CD4-positive, alpha-beta memory T cell (primary cell): Measurements from ENCODE around the gene UAP1L1. TPM values are rescaled to one million over a fixed set of nuclear protein-coding genes. Genes with fewer than 3 reads are reported as not detected.

Experiments
- CTCF ChIA-PET: fragments of 350-600 bp; sonication (Branson Sonifier 250); formaldehyde crosslinking; loops from one replicate; lab custom pipeline; 2021; ENCODE audit warnings: inconsistent platforms; ENCODE audit not compliant: partially characterized antibody; lab: Charles Lee
- POLR2A ChIA-PET: fragments of 350-600 bp; sonication (Branson Sonifier 250); formaldehyde crosslinking; loops from one replicate; lab custom pipeline; 2021; ENCODE audit not compliant: partially characterized antibody; lab: Charles Lee
- DNase-seq, 5 donors: peaks; one replicate each; pipeline versions ENCODE4 v3.0.0 to v3.0.0-alpha.2; 2020 to 2022; ENCODE audit warnings: mixed read lengths in 1 of 5
- H3K27ac ChIP-seq: one replicate; pipeline ENCODE4 v1.7.0; 2013; ENCODE audit warnings: low read depth, low read length
- H3K27me3 ChIP-seq: 2 replicates; pipeline ENCODE4 v1.7.0; 2013; ENCODE audit warnings: mild to moderate bottlenecking, low read length, moderate library complexity; ENCODE audit not compliant: insufficient read depth
- H3K36me3 ChIP-seq: 2 replicates; pipeline ENCODE4 v1.7.0; 2013; ENCODE audit warnings: mild to moderate bottlenecking, low read length, moderate library complexity; ENCODE audit not compliant: insufficient read depth
- H3K4me1 ChIP-seq: 2 replicates; pipeline ENCODE4 v1.7.0; 2013; ENCODE audit warnings: mild to moderate bottlenecking, low read length, moderate library complexity; ENCODE audit not compliant: insufficient read depth
- H3K4me3 ChIP-seq, 2 donors: one replicate each; pipeline ENCODE4 v1.7.0; 2013; ENCODE audit warnings: low read length in 2 of 2, mild to moderate bottlenecking in 1 of 2
- H3K9me3 ChIP-seq, 2 donors: one replicate each; pipeline ENCODE4 v1.7.0; 2013; ENCODE audit warnings: low read length in 2 of 2, control low read depth in 1 of 2; ENCODE audit not compliant: control insufficient read depth in 1 of 2
- H3K27ac Mint-ChIP-seq, 7 donors: one replicate each; pipeline ENCODE4 v1.8.0; 2020 to 2021; ENCODE audit warnings: mixed read lengths in 7 of 7, mild to moderate bottlenecking in 6 of 7, inconsistent platforms in 3 of 7, moderate library complexity in 3 of 7
- H3K27me3 Mint-ChIP-seq, 2 donors: one replicate each; pipeline ENCODE4 v1.8.0; 2020 to 2021; ENCODE audit warnings: mixed read lengths in 2 of 2
- H3K36me3 Mint-ChIP-seq, 2 donors: one replicate each; pipeline ENCODE4 v1.8.0; 2020 to 2021; ENCODE audit warnings: mixed read lengths in 2 of 2, inconsistent platforms in 1 of 2, mild to moderate bottlenecking in 1 of 2
- H3K4me1 Mint-ChIP-seq, 4 donors: one replicate each; pipeline ENCODE4 v1.8.0; 2020 to 2021; ENCODE audit warnings: mixed read lengths in 4 of 4, mild to moderate bottlenecking in 1 of 4
- H3K4me3 Mint-ChIP-seq, 8 donors: one replicate each; pipeline ENCODE4 v1.8.0; 2020 to 2021; ENCODE audit warnings: mixed read lengths in 8 of 8, mild to moderate bottlenecking in 7 of 8, moderate library complexity in 6 of 8, inconsistent platforms in 3 of 8
- H3K9me3 Mint-ChIP-seq, 8 donors: one replicate each; pipeline ENCODE4 v1.8.0; 2020 to 2021; ENCODE audit warnings: mixed read lengths in 8 of 8, mild to moderate bottlenecking in 5 of 8, inconsistent platforms in 3 of 8, moderate library complexity in 1 of 8
- intact Hi-C: fragments of 100-400 bp; cut with micrococcal nuclease; formaldehyde crosslinking; loops from one replicate; pipeline ENCODE4 v1.15.1; 2023
- polyA plus RNA-seq, 2 donors: library from polyadenylated mRNA; unstranded; fragments of 300-500 nt; fragmentation: Illumina TruSeq; gene quantifications; one replicate each; pipeline ENCODE4 v1.2.3, GENCODE V29; 2021
- total RNA-seq, 2 experiments: library from RNA; stranded (reverse); gene quantifications; one replicate each; pipeline ENCODE4 v1.2.3, GENCODE V29; 2021

The UAP1L1 gene
- total and polyA plus RNA-seq, 4 experiments from 2014 or later: 0.81 to 12.5 (median 6.8) TPM

DNA sequence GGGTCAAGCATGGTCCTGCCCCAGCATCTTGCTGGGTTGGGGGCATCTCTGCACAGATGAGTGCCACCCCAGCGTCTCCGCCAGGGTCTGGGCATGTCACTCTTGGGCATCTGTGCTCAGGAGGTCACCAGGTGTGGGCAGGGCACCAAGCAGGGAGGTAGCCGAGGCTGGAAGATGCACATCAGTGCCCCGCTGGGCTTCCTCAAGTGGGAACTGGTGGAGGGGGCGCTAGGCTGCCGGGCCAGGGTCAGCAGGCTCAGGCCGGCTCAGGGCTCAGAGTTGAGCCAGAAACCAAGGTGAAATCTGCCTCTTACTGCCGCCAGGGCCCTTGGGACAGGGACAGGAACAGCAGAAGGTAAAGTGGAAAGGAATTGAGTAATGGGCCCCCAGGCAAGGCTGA, 41.4 kb upstream of the UAP1L1 start:
- Histone ChIP-seq H3K9me3 (no peaks in the 10 kb centered on the region), H3K4me3 (no peak overlapping the region), H3K36me3 (no peaks in the 10 kb centered on the region), H3K27ac (no peak overlapping the region), H3K27me3 (no peaks in the 10 kb centered on the region), H3K4me1 (peaks cover 42% of the 10 kb centered on the region)
- H3K9me3 Mint-ChIP-seq: no peaks in the 10 kb centered on the region
- no peak overlapping the region for H3K27ac Mint-ChIP-seq
- ChIA-PET CTCF (interaction anchor here (0.7 to 4.3 kb wide), 33 partner anchors 8 to 267 kb away, joined by 3 to 84 read pairs (median 9); partner anchors contain the start of genes AJM1, C8G, CLIC3 and FBXW5), POLR2A (interaction anchor here (0.8 to 2.6 kb wide), 15 partner anchors 8 to 248 kb away, joined by 3 to 25 read pairs (median 9); partner anchors contain the start of genes AJM1, CLIC3, PAXX and RABL6)
- DNase-seq: no peak
- H3K36me3 Mint-ChIP-seq: peaks cover 0 to 2% of the 10 kb centered on the region in 2 donors
- no peaks in the 10 kb centered on the region for H3K27me3 Mint-ChIP-seq
- H3K4me1 Mint-ChIP-seq: peaks cover 16 to 38% (median 25%) of the 10 kb centered on the region in 4 donors
- no peak overlapping the region for H3K4me3 Mint-ChIP-seq
- intact Hi-C loops: loop anchor here (1.0 kb wide), 3 partner anchors 87 to 249 kb away; partner anchors contain the start of gene AJM1

DNA sequence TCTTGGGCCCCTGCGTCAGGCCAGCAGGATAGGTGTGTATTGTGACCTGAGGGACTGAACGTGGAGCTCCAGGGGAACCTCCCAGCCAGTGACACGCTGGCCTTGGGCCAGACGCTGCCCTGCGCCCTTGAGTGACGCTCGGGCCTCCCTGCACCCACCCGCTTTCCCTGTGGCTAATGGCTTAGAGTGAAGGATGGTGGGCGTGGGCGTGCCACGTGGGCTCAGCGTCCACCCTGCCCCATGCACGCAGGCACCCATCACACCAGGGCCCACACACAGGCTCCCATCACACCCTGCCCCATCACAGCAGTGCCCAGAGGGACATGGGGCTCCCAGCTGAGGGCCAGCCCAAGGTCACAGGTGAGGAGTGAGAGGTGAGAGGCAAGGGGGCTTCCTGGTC, 40.3 kb upstream of the UAP1L1 start:
- H3K27me3 ChIP-seq: no peaks in the 10 kb centered on the region
- Mint-ChIP-seq H3K36me3 (no peaks in the 10 kb centered on the region), H3K4me1 (peaks cover 12 to 31% (median 21%) of the 10 kb centered on the region in 4 donors), H3K27me3 (no peaks in the 10 kb centered on the region), H3K4me3 (no peak overlapping the region), H3K9me3 (no peaks in the 10 kb centered on the region), H3K27ac (no peak overlapping the region)
- no peaks in the 10 kb centered on the region for H3K36me3 ChIP-seq
- ChIA-PET POLR2A (interaction anchor here (0.6 to 2.6 kb wide), 3 partner anchors 10 to 15 kb away, joined by 3 to 10 read pairs (median 4); partner anchors contain the start of gene NPDC1), CTCF (interaction anchor here (1.2 to 4.3 kb wide), 7 partner anchors 8 to 259 kb away, joined by 3 to 84 read pairs (median 22); partner anchors contain the start of genes ABCA2, CLIC3 and NPDC1)
- H3K27ac ChIP-seq: no peak overlapping the region
- DNase-seq: no peak
- H3K4me1 ChIP-seq: peaks cover 31% of the 10 kb centered on the region
- no peaks in the 10 kb centered on the region for H3K9me3 ChIP-seq
- H3K4me3 ChIP-seq: no peak overlapping the region
- intact Hi-C loops: no loop called here

DNA sequence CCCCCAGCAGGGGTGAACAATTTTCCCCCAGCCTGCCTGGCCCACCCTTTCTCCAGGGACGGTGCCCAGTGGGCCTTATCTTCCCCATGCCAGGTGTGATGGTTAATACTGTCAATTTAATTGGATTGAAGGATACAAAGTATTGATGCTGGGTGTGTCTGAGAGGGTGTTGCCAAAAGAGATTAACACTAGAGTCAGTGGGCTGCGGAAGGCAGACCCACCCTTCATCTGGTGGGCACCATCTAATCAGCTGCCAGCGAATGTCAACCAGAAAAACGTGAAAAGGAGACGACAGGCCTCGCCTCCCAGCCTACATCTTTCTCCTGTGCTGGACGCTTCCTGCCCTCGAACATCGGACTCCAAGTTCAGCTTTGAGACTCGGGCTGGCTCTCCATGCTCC, 39.8 kb upstream of the UAP1L1 start:
- no peaks in the 10 kb centered on the region for H3K36me3 ChIP-seq
- no peak overlapping the region for H3K4me3 Mint-ChIP-seq
- H3K27me3 ChIP-seq: no peaks in the 10 kb centered on the region
- H3K4me1 ChIP-seq: peaks cover 27% of the 10 kb centered on the region
- CTCF ChIA-PET: interaction anchor here (0.9 to 4.3 kb wide), 7 partner anchors 8 to 250 kb away, joined by 3 to 84 read pairs (median 10); partner anchors contain the start of genes ABCA2, CLIC3 and NPDC1
- no peak overlapping the region for H3K4me3 ChIP-seq
- peaks cover 10 to 26% (median 18%) of the 10 kb centered on the region in 4 donors for H3K4me1 Mint-ChIP-seq
- POLR2A ChIA-PET: interaction anchor here (0.6 to 1.5 kb wide), 2 partner anchors 9 to 11 kb away, joined by 3 to 4 read pairs; partner anchors contain the start of gene NPDC1
- H3K9me3 Mint-ChIP-seq: no peaks in the 10 kb centered on the region
- no peaks in the 10 kb centered on the region for H3K27me3 Mint-ChIP-seq
- no peak overlapping the region for H3K27ac Mint-ChIP-seq
- no peaks in the 10 kb centered on the region for H3K9me3 ChIP-seq
- no peak overlapping the region for H3K27ac ChIP-seq
- intact Hi-C loops: no loop called here
- DNase-seq: no peak
- no peaks in the 10 kb centered on the region for H3K36me3 Mint-ChIP-seq

DNA sequence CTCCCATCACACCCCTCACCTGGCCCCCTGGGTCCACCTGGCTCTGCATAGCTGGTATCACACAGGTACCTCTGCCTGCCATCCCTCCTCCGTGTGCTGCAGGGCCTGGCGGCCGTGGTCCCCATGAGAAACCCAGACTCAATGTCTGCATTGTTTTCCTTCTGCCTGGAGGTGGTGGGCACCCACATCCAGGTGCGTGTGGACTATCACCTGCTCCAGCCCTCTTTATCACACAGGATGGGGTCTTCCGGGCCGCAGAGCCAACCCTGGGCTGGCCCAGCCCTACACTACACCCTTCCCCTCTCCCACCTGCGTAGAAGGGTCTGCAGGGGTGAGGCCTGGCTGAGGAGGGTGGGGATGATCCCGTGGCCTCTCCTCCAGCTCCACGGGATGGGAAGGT, 38.4 kb upstream of the UAP1L1 start:
- H3K4me3 Mint-ChIP-seq: no peak overlapping the region
- peaks cover 22% of the 10 kb centered on the region for H3K4me1 ChIP-seq
- peak overlapping the region in 1 of 7 donors; percentile 48 for H3K27ac Mint-ChIP-seq
- DNase-seq: no peak
- CTCF ChIA-PET: interaction anchor here (1.8 to 2.5 kb wide), 2 partner anchors 8 to 10 kb away, joined by 4 to 10 read pairs; partner anchors contain the start of gene ABCA2
- no peaks in the 10 kb centered on the region for H3K9me3 ChIP-seq
- H3K27me3 ChIP-seq: no peaks in the 10 kb centered on the region
- H3K36me3 Mint-ChIP-seq: no peaks in the 10 kb centered on the region
- peaks cover 7 to 12% (median 9%) of the 10 kb centered on the region in 4 donors for H3K4me1 Mint-ChIP-seq
- H3K27ac ChIP-seq: no peak overlapping the region
- POLR2A ChIA-PET: no interaction called here
- no peaks in the 10 kb centered on the region for H3K36me3 ChIP-seq
- H3K9me3 Mint-ChIP-seq: no peaks in the 10 kb centered on the region
- no peaks in the 10 kb centered on the region for H3K27me3 Mint-ChIP-seq
- intact Hi-C loops: no loop called here
- no peak overlapping the region for H3K4me3 ChIP-seq

DNA sequence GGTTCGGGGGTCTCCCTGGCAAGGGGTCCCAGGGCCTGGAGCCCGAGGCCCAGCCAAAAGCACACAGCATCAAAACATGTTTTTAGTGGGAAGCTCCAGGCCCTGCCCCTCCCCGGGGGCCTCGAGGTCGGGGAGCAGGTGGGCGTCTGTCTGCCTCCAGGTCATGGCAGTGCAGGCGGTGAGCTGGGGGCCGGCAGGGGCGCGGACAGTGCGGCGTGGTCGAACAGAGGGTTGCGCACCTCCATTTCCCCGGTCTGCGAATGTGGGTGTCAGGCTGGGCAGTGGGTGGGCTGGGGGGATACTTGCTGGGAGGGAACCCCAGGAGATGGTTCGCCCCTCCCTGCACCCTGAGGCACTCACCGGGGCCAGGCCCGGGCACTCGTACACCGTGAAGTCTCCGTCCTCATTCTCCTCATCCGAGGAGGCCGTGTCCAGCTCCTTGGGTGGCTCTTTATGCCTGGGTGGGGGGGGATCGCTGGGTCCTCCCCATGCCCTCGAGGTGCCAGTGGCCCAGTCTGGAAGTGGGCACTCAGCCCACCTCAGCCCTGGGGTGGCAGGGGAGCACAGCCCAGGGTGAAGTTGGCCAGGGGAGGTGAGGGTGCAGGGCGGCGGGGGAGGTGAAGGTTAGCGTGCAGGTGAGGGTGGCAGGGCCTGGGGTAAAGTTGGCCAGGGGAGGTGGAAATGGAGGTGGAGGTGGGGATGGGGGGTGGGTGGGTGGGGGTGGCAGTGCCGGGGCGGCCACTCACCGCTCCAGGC, 37.5 kb upstream of the UAP1L1 start:
- intact Hi-C loops: no loop called here
- Histone ChIP-seq H3K4me1 (peaks cover 24% of the 10 kb centered on the region), H3K27me3 (no peaks in the 10 kb centered on the region), H3K9me3 (no peaks in the 10 kb centered on the region), H3K27ac (no peak overlapping the region), H3K4me3 (no peak overlapping the region), H3K36me3 (no peaks in the 10 kb centered on the region)
- Mint-ChIP-seq H3K36me3 (no peaks in the 10 kb centered on the region), H3K4me1 (peaks cover 5 to 11% (median 8%) of the 10 kb centered on the region in 4 donors), H3K27ac (no peak overlapping the region), H3K27me3 (peaks cover under 1 to 1% of the 10 kb centered on the region in 2 donors), H3K9me3 (no peaks in the 10 kb centered on the region), H3K4me3 (no peak overlapping the region)
- ChIA-PET POLR2A (no interaction called here), CTCF (interaction anchor here (1.1 kb wide), 1 partner anchor 10 kb away, joined by 5 read pairs; no protein-coding TSS in a partner anchor)
- DNase-seq: no peak

DNA sequence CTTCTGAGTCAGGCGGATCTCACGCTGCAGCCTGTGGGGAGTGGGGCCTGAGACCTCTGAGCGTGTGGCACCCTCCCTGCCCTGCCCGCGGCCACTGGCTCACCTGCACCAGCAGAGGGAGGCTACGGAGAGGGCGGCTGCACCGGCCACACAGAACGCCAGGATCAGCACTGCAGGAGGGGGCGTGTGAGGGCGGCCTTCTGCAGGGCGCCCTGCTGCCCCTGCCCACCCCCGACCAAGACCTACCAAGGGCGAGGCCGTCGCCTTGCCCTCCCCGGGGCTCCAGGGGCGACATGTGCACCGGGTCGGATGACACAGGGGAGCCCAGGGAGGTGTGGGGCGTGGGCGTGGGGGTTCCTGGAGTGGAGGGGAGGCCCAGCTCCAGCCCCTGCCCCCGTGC, 36.7 kb upstream of the UAP1L1 start:
- CTCF ChIA-PET: interaction anchor here (1.1 kb wide), 1 partner anchor 11 kb away, joined by 5 read pairs; no protein-coding TSS in a partner anchor
- H3K27me3 ChIP-seq: no peaks in the 10 kb centered on the region

DNA sequence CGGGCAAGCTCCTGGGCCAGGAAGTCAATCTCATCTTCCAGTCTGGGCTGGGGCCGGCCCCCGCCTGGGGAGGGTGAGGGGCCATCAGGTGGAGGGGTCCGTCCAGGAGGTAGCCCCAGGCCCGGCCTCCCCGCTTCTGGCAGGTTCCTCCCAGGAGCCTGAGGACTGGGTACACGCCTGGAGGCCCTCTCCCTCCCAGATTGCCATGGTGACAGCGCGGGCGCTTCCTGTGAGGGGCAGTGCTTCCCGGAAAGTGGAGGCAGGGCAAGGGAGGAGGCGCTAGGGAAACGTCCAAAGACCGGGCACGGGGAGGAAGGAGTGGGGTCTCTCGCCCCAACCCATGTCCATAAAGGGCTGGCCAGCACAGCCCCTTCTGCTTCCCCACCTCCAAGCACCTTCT, 36.2 kb upstream of the UAP1L1 start:
- Mint-ChIP-seq H3K4me1 (peaks cover 3 to 9% (median 7%) of the 10 kb centered on the region in 4 donors), H3K9me3 (no peaks in the 10 kb centered on the region), H3K27me3 (peaks cover 2 to 3% of the 10 kb centered on the region in 2 donors), H3K4me3 (no peak overlapping the region), H3K36me3 (no peaks in the 10 kb centered on the region), H3K27ac (no peak overlapping the region)
- Histone ChIP-seq H3K27me3 (no peaks in the 10 kb centered on the region), H3K9me3 (no peaks in the 10 kb centered on the region), H3K27ac (no peak overlapping the region), H3K36me3 (no peaks in the 10 kb centered on the region), H3K4me1 (peaks cover 25% of the 10 kb centered on the region), H3K4me3 (no peak overlapping the region)
- POLR2A ChIA-PET: no interaction called here
- DNase-seq: no peak
- CTCF ChIA-PET: no interaction called here
- intact Hi-C loops: no loop called here

More for the DNA sequence above, 36.7 kb upstream of the UAP1L1 start:
- no peak overlapping the region for H3K27ac Mint-ChIP-seq
- H3K36me3 Mint-ChIP-seq: no peaks in the 10 kb centered on the region
- no peak overlapping the region for H3K4me3 ChIP-seq
- H3K9me3 ChIP-seq: no peaks in the 10 kb centered on the region
- DNase-seq: no peak
- no peaks in the 10 kb centered on the region for H3K36me3 ChIP-seq
- peaks cover 2 to 3% of the 10 kb centered on the region in 2 donors for H3K27me3 Mint-ChIP-seq
- no peak overlapping the region for H3K27ac ChIP-seq
- peaks cover 23% of the 10 kb centered on the region for H3K4me1 ChIP-seq
- H3K4me1 Mint-ChIP-seq: peaks cover 3 to 9% (median 7%) of the 10 kb centered on the region in 4 donors
- no peak overlapping the region for H3K4me3 Mint-ChIP-seq
- intact Hi-C loops: no loop called here
- no peaks in the 10 kb centered on the region for H3K9me3 Mint-ChIP-seq
- POLR2A ChIA-PET: no interaction called here
